Measurements from ENCODE around the gene NBPF1. TPM values are rescaled to one million over a fixed set of nuclear protein-coding genes. Genes with fewer than 3 reads are reported as not detected.
A peak's percentile ranks its signal among the peaks of the same experiment; 100 is the strongest.

Gene NBPF1
- total and polyA plus RNA-seq, 9 of the 15 experiments (the other 6 are each of a cell fraction or from before 2014, with no cell fraction given): 5.2 to 42.6 (median 24.1) TPM

- TF ChIP-seq CREB3L1 (IDR thresholded peaks at IDR 0.05; ENCODE audit: borderline replicate concordance, low read depth): no peak
- peak; percentile 64 to 76; a peak in 2 of 4 replicates for TF ChIP-seq SRF (CRISPR knock-in tag; IDR thresholded peaks at IDR 0.05)
- TF ChIP-seq FOXM1 (IDR thresholded peaks at IDR 0.05; ENCODE audit: low read depth): no peak
- TF ChIP-seq FOXM1 (CRISPR knock-in tag; IDR thresholded peaks at IDR 0.05; ENCODE audit: low read depth): no peak
- no peak for TF ChIP-seq TSC22D4 (tag; IDR thresholded peaks at IDR 0.05)
- no peak for TF ChIP-seq ZNF511 (CRISPR knock-in tag; IDR thresholded peaks at IDR 0.05)
- TF ChIP-seq HMGXB4 (CRISPR knock-in tag; IDR thresholded peaks at IDR 0.05): peak; percentile 73
- TF ChIP-seq HDAC1 (IDR thresholded peaks at IDR 0.05): no peak
- no peak for TF ChIP-seq CEBPZ (IDR thresholded peaks at IDR 0.05; ENCODE audit: borderline replicate concordance, low read depth, low read length)
- no peak for TF ChIP-seq BCOR (IDR thresholded peaks at IDR 0.05)
- no peak for TF ChIP-seq ATF6 (CRISPR knock-in tag; IDR thresholded peaks at IDR 0.05)
- peak; percentile 97 for TF ChIP-seq POLR2G (IDR thresholded peaks at IDR 0.05; ENCODE audit: low read depth, low read length)
Observed at GRCh38 chr1:16613185-16614147, at the start of gene NBPF1 (continued).
